Measurements from ENCODE around the gene SLC16A12. TPM values are rescaled to one million over a fixed set of nuclear protein-coding genes. Genes with fewer than 3 reads are reported as not detected.

SLC16A12 gene
- total and polyA plus RNA-seq, 2 experiments from 2014 or later: 5.7 to 5.9 TPM

DNA sequence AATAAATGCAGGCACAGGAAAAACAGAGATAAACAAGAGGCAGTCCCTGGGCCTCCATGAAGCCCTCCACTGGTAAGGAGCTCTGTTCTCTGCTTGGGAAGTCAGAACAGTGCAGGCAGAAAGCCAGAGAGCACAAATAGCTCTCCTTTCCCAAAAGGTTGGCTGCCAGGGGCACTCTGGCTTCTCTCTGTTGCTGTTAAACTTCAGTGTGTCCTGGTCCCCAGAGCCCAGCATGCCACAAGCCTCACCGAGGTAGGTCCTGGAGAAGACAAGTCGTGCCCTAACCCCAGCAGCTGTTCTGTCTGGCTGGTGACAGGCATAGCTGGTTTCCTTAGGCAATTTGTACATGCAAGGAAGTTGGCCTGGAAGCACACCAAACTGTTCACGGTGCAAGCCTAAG is 17.3 kb downstream of the SLC16A12 start:
- Histone ChIP-seq H4K20me1 (ENCODE audit: insufficient read depth, poor library complexity, severe bottlenecking) (no peaks in the 10 kb centered on the region), H3K9me3 (ENCODE audit: low read depth) (no peaks in the 10 kb centered on the region), H3K4me2 (no peak overlapping the region), H2AFZ (no peak overlapping the region), H3K27me3 (no peaks in the 10 kb centered on the region), H3K4me1 (ENCODE audit: insufficient read depth) (peaks cover 12% of the 10 kb centered on the region), H3K36me3 (replicated peaks; ENCODE audit: insufficient read depth, low read depth) (no peaks in the 10 kb centered on the region), H3K79me2 (no peaks in the 10 kb centered on the region), H3K27ac (no peak overlapping the region), H3K4me3 (no peak overlapping the region), H3K9me2 (replicated peaks; ENCODE audit: insufficient read depth) (no peaks in the 10 kb centered on the region)
- no peak for DNase-seq (ENCODE audit: low spot score)
- WGBS (ENCODE audit: low lambda C conversion rate, missing lambda C conversion rate): 83% methylated on average over 3 of the region's 3 CpGs
- TF ChIP-seq, protein P1, sequence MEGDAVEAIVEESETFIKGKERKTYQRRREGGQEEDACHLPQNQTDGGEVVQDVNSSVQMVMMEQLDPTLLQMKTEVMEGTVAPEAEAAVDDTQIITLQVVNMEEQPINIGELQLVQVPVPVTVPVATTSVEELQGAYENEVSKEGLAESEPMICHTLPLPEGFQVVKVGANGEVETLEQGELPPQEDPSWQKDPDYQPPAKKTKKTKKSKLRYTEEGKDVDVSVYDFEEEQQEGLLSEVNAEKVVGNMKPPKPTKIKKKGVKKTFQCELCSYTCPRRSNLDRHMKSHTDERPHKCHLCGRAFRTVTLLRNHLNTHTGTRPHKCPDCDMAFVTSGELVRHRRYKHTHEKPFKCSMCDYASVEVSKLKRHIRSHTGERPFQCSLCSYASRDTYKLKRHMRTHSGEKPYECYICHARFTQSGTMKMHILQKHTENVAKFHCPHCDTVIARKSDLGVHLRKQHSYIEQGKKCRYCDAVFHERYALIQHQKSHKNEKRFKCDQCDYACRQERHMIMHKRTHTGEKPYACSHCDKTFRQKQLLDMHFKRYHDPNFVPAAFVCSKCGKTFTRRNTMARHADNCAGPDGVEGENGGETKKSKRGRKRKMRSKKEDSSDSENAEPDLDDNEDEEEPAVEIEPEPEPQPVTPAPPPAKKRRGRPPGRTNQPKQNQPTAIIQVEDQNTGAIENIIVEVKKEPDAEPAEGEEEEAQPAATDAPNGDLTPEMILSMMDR (IDR thresholded peaks at IDR 0.05; ENCODE audit: poor library complexity): no peak
- TF ChIP-seq EZH2 (IDR thresholded peaks at IDR 0.05; ENCODE audit: borderline replicate concordance) (no peak), EZH2phosphoT487 (IDR thresholded peaks at IDR 0.05; ENCODE audit: low read depth, severe bottlenecking, unreplicated experiment) (no peak)

DNA sequence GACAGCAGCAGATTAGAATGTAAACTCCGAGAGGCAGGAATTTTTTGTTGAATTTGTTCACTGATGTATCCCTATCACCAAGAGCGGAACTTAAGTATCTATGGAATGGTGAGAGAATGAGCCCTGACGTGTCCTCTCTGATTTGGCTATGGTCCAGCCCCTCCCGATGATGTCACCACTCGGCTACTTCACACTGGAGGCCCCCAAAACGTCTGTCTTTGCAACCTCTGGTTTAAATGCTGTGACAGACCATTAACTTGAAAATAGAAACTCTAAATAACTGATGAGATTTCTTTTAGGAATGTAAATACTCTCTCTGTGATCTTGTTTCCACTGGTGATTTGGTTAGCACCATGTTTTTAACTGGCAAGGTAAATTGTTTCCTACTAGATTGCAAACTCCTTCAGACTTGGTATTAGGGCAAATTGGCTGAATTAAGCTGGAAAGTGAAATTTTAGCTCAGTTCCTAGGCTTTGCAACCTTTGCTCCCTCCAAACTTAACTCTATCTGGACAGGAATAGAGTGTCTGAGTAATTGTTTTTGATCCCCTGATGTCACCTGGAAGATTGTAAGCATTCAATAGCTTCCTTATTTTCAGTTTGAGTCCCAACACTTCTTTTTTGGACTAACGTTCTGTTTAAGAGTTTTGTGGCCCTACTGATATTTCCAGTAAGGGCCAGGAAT is 19.1 kb downstream of the SLC16A12 start:
- Histone ChIP-seq H3K4me2 (peak overlapping the region; percentile 40), H3K9me3 (ENCODE audit: low read depth) (no peaks in the 10 kb centered on the region)

DNA sequence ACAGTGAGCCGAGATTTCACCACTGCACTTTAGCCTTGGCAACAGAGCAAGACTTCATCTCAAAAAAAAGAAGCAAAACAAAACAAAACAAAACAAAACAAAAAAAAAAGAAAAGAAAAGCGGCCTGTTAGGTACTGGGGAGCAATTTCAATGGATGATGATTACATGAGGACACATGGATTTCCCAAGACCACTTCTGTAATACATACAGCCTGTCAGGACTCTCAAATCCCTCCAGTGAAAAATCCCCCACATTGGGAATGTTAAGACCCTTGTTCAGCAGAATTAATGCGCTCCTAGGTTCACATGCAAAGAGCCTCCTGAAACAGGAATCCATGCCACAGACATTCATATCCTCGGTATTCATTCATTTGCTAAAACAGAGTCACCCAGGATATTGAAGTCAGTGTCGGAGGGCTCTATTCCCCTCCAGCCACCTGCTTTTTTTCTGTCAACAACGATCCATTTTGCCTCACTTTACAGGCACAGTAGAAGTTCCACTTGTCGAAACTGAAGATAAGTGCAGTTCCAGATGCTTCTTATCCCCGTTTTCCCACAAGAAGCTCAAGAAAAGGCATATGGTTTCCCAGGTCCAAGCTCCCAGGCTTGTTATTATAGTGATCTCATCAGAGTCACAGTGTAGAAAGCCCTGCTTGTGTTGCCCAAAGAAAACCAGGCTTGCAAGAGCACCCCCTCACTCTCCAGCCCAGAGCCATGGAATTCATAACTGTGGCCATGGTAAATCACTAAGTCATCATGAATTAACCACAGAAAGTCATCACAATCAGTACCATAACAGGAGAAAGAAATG is 20.2 kb downstream of the SLC16A12 start:
- Histone ChIP-seq H4K20me1 (ENCODE audit: insufficient read depth, poor library complexity, severe bottlenecking) (no peaks in the 10 kb centered on the region), H3K79me2 (no peaks in the 10 kb centered on the region), H3K4me2 (peak overlapping the region; percentile 40), H3K4me3 (no peak overlapping the region), H2AFZ (no peak overlapping the region), H3K27ac (peak overlapping the region; percentile 84), H3K36me3 (replicated peaks; ENCODE audit: insufficient read depth, low read depth) (no peaks in the 10 kb centered on the region), H3K4me1 (ENCODE audit: insufficient read depth) (peaks cover 12% of the 10 kb centered on the region), H3K9me2 (replicated peaks; ENCODE audit: insufficient read depth) (no peaks in the 10 kb centered on the region), H3K9me3 (ENCODE audit: low read depth) (no peaks in the 10 kb centered on the region), H3K27me3 (no peaks in the 10 kb centered on the region)
- WGBS (ENCODE audit: low lambda C conversion rate, missing lambda C conversion rate): 58% methylated on average over 8 of the region's 8 CpGs
- peak; percentile 39 for DNase-seq (ENCODE audit: low spot score)
- TF ChIP-seq EZH2 (IDR thresholded peaks at IDR 0.05; ENCODE audit: borderline replicate concordance): no peak
- no peak for TF ChIP-seq EZH2phosphoT487 (IDR thresholded peaks at IDR 0.05; ENCODE audit: low read depth, severe bottlenecking, unreplicated experiment)
- TF ChIP-seq, protein P1 (IDR thresholded peaks at IDR 0.05; ENCODE audit: poor library complexity): no peak

More for the DNA sequence above, 19.1 kb downstream of the SLC16A12 start:
- Histone ChIP-seq H4K20me1 (ENCODE audit: insufficient read depth, poor library complexity, severe bottlenecking) (no peaks in the 10 kb centered on the region), H3K79me2 (no peaks in the 10 kb centered on the region), H3K27me3 (no peaks in the 10 kb centered on the region), H3K9me2 (replicated peaks; ENCODE audit: insufficient read depth) (no peaks in the 10 kb centered on the region), H2AFZ (no peak overlapping the region), H3K36me3 (replicated peaks; ENCODE audit: insufficient read depth, low read depth) (no peaks in the 10 kb centered on the region), H3K4me3 (no peak overlapping the region), H3K27ac (peak overlapping the region; percentile 84), H3K4me1 (ENCODE audit: insufficient read depth) (peaks cover 12% of the 10 kb centered on the region)
- peak; percentile 66 for DNase-seq (ENCODE audit: low spot score)
- 39% methylated on average over 7 of the region's 7 CpGs for WGBS (ENCODE audit: low lambda C conversion rate, missing lambda C conversion rate)
- TF ChIP-seq, protein P1 (IDR thresholded peaks at IDR 0.05; ENCODE audit: poor library complexity): no peak
- TF ChIP-seq EZH2 (IDR thresholded peaks at IDR 0.05; ENCODE audit: borderline replicate concordance) (no peak), EZH2phosphoT487 (IDR thresholded peaks at IDR 0.05; ENCODE audit: low read depth, severe bottlenecking, unreplicated experiment) (no peak)

Data from hepatocyte (in vitro differentiated cells).